GM12873 (cell line): Measurements from ENCODE around the gene ARSD.

ENCODE experiments used
- CTCF ChIP-seq: IDR thresholded peaks from 2 replicates; pipeline ENCODE4 v1.5.1; 2012; ENCODE audit warnings: low read depth, mild to moderate bottlenecking, moderate library complexity, low read length, control low read depth; ENCODE audit not compliant: insufficient read depth; ENCODE audit errors: missing control alignments

Gene ARSD

GRCh38 chrX:2967012-2967411 is 37.9 kb upstream of the ARSD start:
- no peak for TF ChIP-seq CTCF

- no peak for TF ChIP-seq CTCF
Observed at GRCh38 chrX:2965965-2966364, 36.8 kb upstream of the ARSD start.

GRCh38 chrX:2962381-2962780 is 33.2 kb upstream of the ARSD start:
- no peak for TF ChIP-seq CTCF

- no peak for TF ChIP-seq CTCF
Observed at GRCh38 chrX:2960861-2961515, 31.8 kb upstream of the ARSD start.

- TF ChIP-seq CTCF, result no peak
Observed at GRCh38 chrX:2958199-2958598, 29.1 kb upstream of the ARSD start.

- TF ChIP-seq CTCF, result no peak
Observed at GRCh38 chrX:2955838-2956237, 26.7 kb upstream of the ARSD start.

- TF ChIP-seq CTCF, result no peak
Observed at GRCh38 chrX:2955281-2955680, 26.1 kb upstream of the ARSD start.
